Keratinocyte (primary cell): Measurements from ENCODE around the gene CERS2. TPM values are rescaled to one million over a fixed set of nuclear protein-coding genes. Genes with fewer than 3 reads are reported as not detected.

Experiments
- DNase-seq: peaks from one replicate; pipeline ENCODE4 v3.0.0-alpha.2; 2011; ENCODE audit warnings: low read depth, missing footprints, low spot score
- FAIRE-seq: peaks from 2 replicates; lab custom pipeline; 2011; peaks lifted over from hg19 to GRCh38; lab: Jason Lieb, UNC
- H2AFZ ChIP-seq: 2 replicates; pipeline ENCODE4 v1.6.0; 2012; ENCODE audit warnings: low read length, control low read depth, inconsistent platforms; ENCODE audit not compliant: control insufficient read depth
- H3K27ac ChIP-seq: 2 replicates; pipeline ENCODE4 v1.5.1; 2011; ENCODE audit warnings: low read length; ENCODE audit not compliant: control insufficient read depth, insufficient read depth
- H3K27me3 ChIP-seq: 3 replicates; pipeline ENCODE4 v1.6.0; 2011; ENCODE audit warnings: low read length; ENCODE audit not compliant: control insufficient read depth, insufficient read depth; ENCODE audit errors: extremely low read depth
- H3K36me3 ChIP-seq, 2 experiments: 2 replicates in 1 of 2; 3 replicates in 1 of 2; pipeline ENCODE4 v1.5.1; 2011; ENCODE audit warnings: low read length in 2 of 2, mild to moderate bottlenecking in 1 of 2; ENCODE audit not compliant: control insufficient read depth in 2 of 2, insufficient read depth in 2 of 2; ENCODE audit errors: extremely low read depth in 1 of 2
- H3K4me1 ChIP-seq: 3 replicates; pipeline ENCODE4 v1.5.1; 2011; ENCODE audit warnings: low read length; ENCODE audit not compliant: control insufficient read depth, insufficient read depth; ENCODE audit errors: extremely low read depth
- H3K4me2 ChIP-seq: 3 replicates; pipeline ENCODE4 v1.6.0; 2011; ENCODE audit warnings: low read depth, low read length; ENCODE audit not compliant: control insufficient read depth, insufficient read depth; ENCODE audit errors: extremely low read depth
- H3K4me3 ChIP-seq, 3 experiments: fragments of 200-600 bp in 1 of 3; sonication (generic) in 1 of 3; 2 replicates in 2 of 3; 3 replicates in 1 of 3; pipeline ENCODE4 v1.5.1; 2011 to 2016; ENCODE audit warnings: low read length in 3 of 3, mild to moderate bottlenecking in 3 of 3, control low read depth in 2 of 3, inconsistent platforms in 1 of 3, low read depth in 1 of 3, mixed read lengths in 1 of 3, mixed run types in 1 of 3, moderate library complexity in 1 of 3; ENCODE audit not compliant: control insufficient read depth in 2 of 3, insufficient read depth in 2 of 3; ENCODE audit errors: extremely low read depth in 1 of 3
- H3K79me2 ChIP-seq: 2 replicates; pipeline ENCODE4 v1.6.0; 2012; ENCODE audit warnings: low read length; ENCODE audit not compliant: control insufficient read depth, insufficient read depth
- H3K9ac ChIP-seq: 3 replicates; pipeline ENCODE4 v1.6.0; 2011; ENCODE audit warnings: low read length; ENCODE audit not compliant: control insufficient read depth, insufficient read depth; ENCODE audit errors: extremely low read depth
- H3K9me1 ChIP-seq: 3 replicates; pipeline ENCODE4 v1.6.0; 2011; ENCODE audit warnings: low read length; ENCODE audit not compliant: control insufficient read depth, insufficient read depth; ENCODE audit errors: extremely low read depth
- H3K9me3 ChIP-seq: 2 replicates; pipeline ENCODE4 v1.5.1; 2012; ENCODE audit warnings: low read depth, low read length; ENCODE audit not compliant: control insufficient read depth
- H4K20me1 ChIP-seq: 3 replicates; pipeline ENCODE4 v1.6.0; 2011; ENCODE audit warnings: low read length; ENCODE audit not compliant: control insufficient read depth, insufficient read depth; ENCODE audit errors: extremely low read depth
- CTCF ChIP-seq, 3 experiments: IDR thresholded peaks in 1 of 3; conservative IDR thresholded peaks in 1 of 3; optimal IDR thresholded peaks in 1 of 3; 2 replicates in 2 of 3; 3 replicates in 1 of 3; pipeline versions ENCODE3 to v1.5.1; 2011; ENCODE audit warnings: low read length in 3 of 3, mild to moderate bottlenecking in 3 of 3, moderate library complexity in 2 of 3, control low read depth in 1 of 3, inconsistent platforms in 1 of 3; ENCODE audit not compliant: insufficient read depth in 2 of 3; ENCODE audit errors: extremely low read depth in 1 of 3
- EZH2 ChIP-seq: IDR thresholded peaks from one replicate; pipeline ENCODE4 v1.6.1; 2012; ENCODE audit warnings: inconsistent platforms, mild to moderate bottlenecking, low read length, moderate library complexity
- dilution Hi-C: fragments of 300-500 bp; cut with MboI; formaldehyde crosslinking; loops from one replicate; pipeline ENCODE4 v1.7.0; 2020; ENCODE audit warnings: low sequenced_read_pairs; ENCODE audit not compliant: extremely low pct_ligation_motif_present
- polyA plus RNA-seq, 5 experiments: library from polyadenylated mRNA; depleted of rRNA in 3 of 5; stranded (reverse) in 3 of 5; stranded (forward) in 1 of 5; unstranded in 1 of 5; fragments of >200 nt; gene quantifications; 1 replicate in 1 of 5; 2 replicates in 3 of 5; 3 replicates in 1 of 5; pipeline versions ENCODE4 v1.2.1 to v1.2.3, GENCODE V29; 2011 to 2012; ENCODE audit warnings: missing spikeins in 2 of 5, low read depth in 1 of 5, low replicate concordance in 1 of 5

Gene CERS2
- polyA plus RNA-seq, 1 donor (not counting 4 experiments of a cell fraction or from before 2014, with no cell fraction given), result 121 TPM

GRCh38 chr1:150995896-150996295 is 21.3 kb upstream of the CERS2 start:
- no peaks in the 10 kb centered on the region for H3K79me2 ChIP-seq
- H3K4me3 ChIP-seq, result no peak overlapping the region
- TF ChIP-seq EZH2, result no peak
- TF ChIP-seq CTCF (optimal IDR thresholded peaks at IDR 0.05 in 1 of 3, IDR thresholded peaks at IDR 0.05 in 1 of 3, conservative IDR thresholded peaks at IDR 0.05 in 1 of 3; ENCODE audit: extremely low read depth in 1 of 3, insufficient read depth in 2 of 3, low read length in 3 of 3), result peak; percentile 42 to 66 (median 54)
- no peaks in the 10 kb centered on the region for H3K9me3 ChIP-seq
- DNase-seq, result no peak
- H3K9me1 ChIP-seq, result no peaks in the 10 kb centered on the region
- FAIRE-seq, result no peak
- H3K27me3 ChIP-seq, result no peaks in the 10 kb centered on the region
- H3K4me1 ChIP-seq, result peaks cover 8% of the 10 kb centered on the region
- H3K27ac ChIP-seq, result no peak overlapping the region
- no peak overlapping the region for H3K9ac ChIP-seq
- H4K20me1 ChIP-seq, result no peaks in the 10 kb centered on the region
- dilution Hi-C loops, result no loop called here
- peak overlapping the region; percentile 50 for H3K4me2 ChIP-seq
- peak overlapping the region; percentile 14 for H2AFZ ChIP-seq
- peaks cover 0 to 2% of the 10 kb centered on the region in 2 experiments for H3K36me3 ChIP-seq

- Histone ChIP-seq H3K9ac (no peak overlapping the region), H3K36me3 (peaks cover 0 to 2% of the 10 kb centered on the region in 2 experiments), H4K20me1 (no peaks in the 10 kb centered on the region), H3K4me2 (peak overlapping the region; percentile 50), H3K27me3 (no peaks in the 10 kb centered on the region), H3K27ac (no peak overlapping the region), H3K4me1 (peaks cover 8% of the 10 kb centered on the region), H3K9me3 (no peaks in the 10 kb centered on the region), H3K4me3 (no peak overlapping the region), H3K9me1 (no peaks in the 10 kb centered on the region), H3K79me2 (no peaks in the 10 kb centered on the region), H2AFZ (peak overlapping the region; percentile 14)
- FAIRE-seq (no peak), DNase-seq (no peak)
- dilution Hi-C loops, result no loop called here
- no peak for TF ChIP-seq CTCF (optimal IDR thresholded peaks at IDR 0.05 in 1 of 3, IDR thresholded peaks at IDR 0.05 in 1 of 3, conservative IDR thresholded peaks at IDR 0.05 in 1 of 3; ENCODE audit: extremely low read depth in 1 of 3, insufficient read depth in 2 of 3, low read length in 3 of 3)
These were observed 20.8 kb upstream of the CERS2 start for GRCh38 chr1:150995460-150995859.
